Stimulated activated CD8-positive, alpha-beta memory T cell treated with anti-CD3 and anti-CD28 coated beads, Interleukin-7, amount 100 ng/mL, for 24 hours (primary cell): ENCODE measurements around the gene RASA3.
"Not testable (repeated sequence)": the region's sequence is repeated elsewhere in the genome, so short reads cannot be mapped to it uniquely, and the experiment has no call there.

Experiments used
- DNase-seq: peaks from one replicate; pipeline ENCODE4 v3.0.0-alpha.2; 2020; ENCODE audit warnings: low read depth

The RASA3 gene

GRCh38 chr13:114079601-114080536 lies 52.6 kb downstream of the RASA3 start:
- no peak for DNase-seq

GRCh38 chr13:114078461-114079451 lies 53.7 kb downstream of the RASA3 start:
- no peak for DNase-seq

GRCh38 chr13:114077933-114078325 lies 54.5 kb downstream of the RASA3 start:
- no peak for DNase-seq

GRCh38 chr13:114077099-114077932 lies 55.1 kb downstream of the RASA3 start:
- no peak for DNase-seq

GRCh38 chr13:114076329-114077090 lies 55.9 kb downstream of the RASA3 start:
- DNase-seq = no peak

- not testable (repeated sequence) for DNase-seq
These were observed 56.6 kb downstream of the RASA3 start for GRCh38 chr13:114075811-114076210.

GRCh38 chr13:114074671-114075315 lies 57.6 kb downstream of the RASA3 start:
- DNase-seq = no peak

- no peak for DNase-seq
These were observed 58.4 kb downstream of the RASA3 start for GRCh38 chr13:114073881-114074612.

GRCh38 chr13:114072421-114072820 lies 60.0 kb downstream of the RASA3 start:
- no peak for DNase-seq

- no peak for DNase-seq
These were observed 60.4 kb downstream of the RASA3 start for GRCh38 chr13:114071991-114072390.

- no peak for DNase-seq
These were observed 61.0 kb downstream of the RASA3 start for GRCh38 chr13:114071410-114071809.

- no peak for DNase-seq
These were observed 62.2 kb downstream of the RASA3 start for GRCh38 chr13:114070098-114070799.

- no peak for DNase-seq
These were observed 62.9 kb downstream of the RASA3 start for GRCh38 chr13:114069376-114070097.

- no peak for DNase-seq
These were observed 63.6 kb downstream of the RASA3 start for GRCh38 chr13:114068656-114069318.

GRCh38 chr13:114067886-114068651 lies 64.4 kb downstream of the RASA3 start:
- no peak for DNase-seq

GRCh38 chr13:114067381-114067885 lies 65.0 kb downstream of the RASA3 start:
- DNase-seq = no peak

- no peak for DNase-seq
These were observed 65.5 kb downstream of the RASA3 start for GRCh38 chr13:114066956-114067355.
